GM19372 (cell line): ENCODE results near the gene BTN3A1.
A peak's percentile ranks its signal among the peaks of the same experiment; 100 is the strongest.
"Not testable (repeated sequence)": the region's sequence is repeated elsewhere in the genome, so short reads cannot be mapped to it uniquely, and the experiment has no call there.

Experiments used
- ATAC-seq: cut with Tn5 transposase; IDR thresholded peaks from one replicate; pipeline ENCODE4 v1.9.1; 2021; ENCODE audit warnings: mild to moderate bottlenecking, low read depth, moderate library complexity; ENCODE audit not compliant: unreplicated experiment

BTN3A1 gene

DNA sequence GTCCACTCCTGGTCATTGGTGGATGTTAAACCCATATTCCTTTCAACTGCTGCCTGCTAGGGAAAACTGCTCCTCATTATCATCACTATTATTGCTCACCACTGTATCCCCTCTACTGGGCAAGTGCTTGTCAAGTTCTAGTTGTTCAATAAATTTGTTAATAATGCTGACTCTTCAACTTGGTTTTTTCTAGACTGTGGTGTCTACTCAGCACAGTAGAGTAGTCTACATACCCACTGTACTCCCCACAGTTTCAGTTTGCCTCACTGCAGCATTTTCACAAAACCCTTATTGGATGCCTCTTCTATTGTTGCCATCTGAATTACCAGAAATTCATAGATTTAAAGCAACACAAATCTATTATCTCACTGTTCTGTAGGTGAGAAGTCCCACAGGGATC is 23.9 kb upstream of the BTN3A1 start:
- ATAC-seq, result not testable (repeated sequence)

DNA sequence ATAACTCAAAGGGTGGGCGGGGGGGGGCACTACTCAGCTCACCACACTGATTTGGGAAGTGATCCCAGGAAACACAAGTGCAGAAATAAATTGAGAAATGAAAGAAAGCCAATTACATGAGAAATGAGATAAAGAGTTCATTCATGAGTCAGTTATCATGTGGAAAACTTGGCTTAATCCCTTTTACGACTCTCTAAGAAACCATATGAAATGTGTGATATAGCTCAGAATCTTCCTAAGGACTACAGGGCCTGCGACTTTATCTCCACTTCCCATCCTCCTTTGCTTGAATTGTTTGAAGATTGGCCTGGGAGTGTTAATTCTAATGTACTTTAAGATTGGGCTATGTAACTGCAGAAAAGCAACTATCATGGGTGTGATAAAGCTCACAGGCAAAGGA is 22.8 kb upstream of the BTN3A1 start:
- no peak for ATAC-seq

DNA sequence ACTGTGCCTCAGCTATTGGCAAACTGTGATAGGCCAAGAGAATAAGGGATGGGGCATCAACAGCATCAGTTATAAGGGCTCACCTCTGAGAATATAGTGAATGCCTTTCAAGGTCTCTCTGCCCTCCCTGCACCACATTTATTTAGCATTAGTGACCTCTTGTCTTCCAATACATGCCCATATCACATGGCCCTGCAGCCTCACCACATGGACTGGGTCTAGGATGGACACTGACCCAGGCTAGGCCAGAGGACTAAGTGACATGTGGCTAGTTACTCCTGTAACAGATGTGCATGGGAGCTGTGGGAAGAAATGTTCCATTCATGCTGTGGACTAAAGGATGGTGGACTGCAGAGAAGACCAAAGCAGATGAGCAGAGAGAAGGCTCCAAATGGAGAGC is 22.3 kb upstream of the BTN3A1 start:
- no peak for ATAC-seq

DNA sequence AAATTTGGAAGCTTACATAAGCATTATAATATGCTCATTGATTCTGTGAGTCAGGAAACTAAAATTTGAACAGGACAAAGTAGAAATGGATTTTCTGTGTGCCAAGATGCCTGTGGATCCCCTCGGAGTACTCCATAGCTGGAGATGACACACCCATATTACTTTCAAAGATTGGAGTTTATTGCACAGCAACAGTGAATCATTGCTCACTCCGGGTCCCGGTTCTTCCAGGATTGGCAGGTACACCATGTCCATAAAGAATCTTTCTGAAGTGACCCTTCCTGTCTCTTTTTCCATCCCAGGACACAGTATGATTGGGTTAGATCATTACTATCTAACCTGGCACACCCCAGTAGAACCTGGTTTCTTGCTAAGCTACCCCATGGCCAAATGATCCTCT is 21.8 kb upstream of the BTN3A1 start:
- ATAC-seq, result no peak

DNA sequence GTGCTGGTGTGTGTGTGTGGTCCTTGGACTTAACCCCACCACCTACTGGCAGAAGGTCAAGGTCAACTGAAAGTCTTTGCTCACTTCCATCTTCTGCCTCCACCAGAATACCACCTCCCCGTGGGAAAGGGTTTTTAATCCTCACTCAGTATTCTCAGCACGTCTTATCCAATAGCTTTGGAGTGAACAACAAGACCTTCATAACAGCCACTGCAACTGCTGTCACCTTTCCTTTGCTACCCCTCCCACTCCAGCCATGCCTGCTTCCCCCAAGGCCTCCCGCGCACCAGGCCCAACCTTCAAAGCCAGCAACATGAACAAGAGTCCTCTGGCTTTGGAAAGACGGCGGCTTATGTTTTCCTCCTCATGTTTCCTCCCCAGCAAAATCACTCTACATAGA is 20.0 kb upstream of the BTN3A1 start:
- no peak for ATAC-seq

DNA sequence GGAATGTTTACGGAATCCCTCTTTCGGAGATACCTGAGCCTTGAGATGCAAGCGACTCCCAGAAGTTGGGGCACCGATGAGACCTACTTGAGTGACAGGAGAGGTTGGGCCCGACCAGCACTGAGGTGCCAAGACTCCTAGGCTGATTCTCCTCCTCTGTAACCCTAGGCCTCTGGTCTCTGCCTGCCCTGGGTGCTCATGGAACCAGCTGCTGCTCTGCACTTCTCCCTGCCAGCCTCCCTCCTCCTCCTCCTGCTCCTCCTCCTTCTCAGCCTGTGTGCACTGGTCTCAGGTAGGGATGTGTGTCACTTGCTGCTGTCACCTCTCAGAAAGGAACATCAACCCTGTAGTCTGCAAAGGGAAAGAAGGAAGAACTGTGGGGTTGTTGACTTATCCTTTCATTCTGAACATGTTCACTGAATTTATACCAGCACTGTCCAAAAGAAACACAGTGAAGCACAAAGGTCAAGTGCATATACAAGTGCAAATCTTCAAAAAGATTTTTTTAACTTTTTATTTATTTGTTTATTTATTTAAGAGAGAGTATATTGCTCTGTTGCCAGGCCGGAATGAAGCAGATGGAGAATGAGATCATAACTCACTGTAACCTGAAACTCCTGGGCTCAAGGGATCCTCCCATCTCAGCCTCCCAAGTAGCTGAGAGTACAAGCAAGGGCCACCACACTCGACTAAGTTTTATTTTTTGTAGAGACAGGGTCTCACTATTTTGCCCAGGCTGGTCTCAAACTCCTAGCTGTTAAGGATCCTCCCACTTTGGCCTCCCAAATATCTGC is 18.3 kb upstream of the BTN3A1 start:
- ATAC-seq, result no peak

DNA sequence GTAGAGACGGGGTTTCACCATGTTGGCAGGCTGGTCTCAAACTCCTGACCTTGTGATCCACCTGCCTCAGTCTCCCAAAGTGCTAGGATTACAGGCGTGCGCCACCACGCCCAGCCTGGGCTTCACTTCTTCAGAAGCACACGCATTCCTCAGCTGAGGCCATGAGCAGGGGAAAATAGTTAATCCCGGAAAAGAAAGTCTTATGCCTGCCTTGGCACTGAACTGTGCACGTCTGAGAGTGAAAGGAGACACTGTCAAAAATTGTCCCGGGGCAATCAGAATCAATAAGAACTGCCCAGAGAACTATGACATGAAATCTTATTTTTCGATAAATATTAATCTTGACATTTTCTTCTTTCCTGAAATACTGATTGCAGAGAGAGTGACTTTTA is 16.3 kb upstream of the BTN3A1 start:
- ATAC-seq, result no peak

DNA sequence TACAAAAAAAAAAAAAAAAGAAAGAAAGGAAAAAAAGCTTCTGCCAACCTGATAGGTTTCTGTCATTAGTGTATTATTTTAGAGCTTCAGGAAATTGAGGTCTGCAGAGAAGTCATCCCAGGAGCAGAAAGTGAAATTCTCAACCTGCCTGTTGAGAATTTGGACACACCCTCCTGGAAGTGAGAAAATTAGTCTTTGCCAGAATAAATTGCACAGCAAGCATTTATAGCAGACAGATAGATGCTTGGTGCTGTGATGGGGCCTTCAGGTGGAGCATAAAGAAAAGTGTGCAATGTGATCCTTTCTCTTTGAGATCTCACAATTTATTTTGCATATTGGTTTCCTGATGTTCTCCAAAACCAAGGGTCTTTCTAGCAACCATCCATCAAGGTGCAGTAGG is 14.5 kb upstream of the BTN3A1 start:
- no peak for ATAC-seq

DNA sequence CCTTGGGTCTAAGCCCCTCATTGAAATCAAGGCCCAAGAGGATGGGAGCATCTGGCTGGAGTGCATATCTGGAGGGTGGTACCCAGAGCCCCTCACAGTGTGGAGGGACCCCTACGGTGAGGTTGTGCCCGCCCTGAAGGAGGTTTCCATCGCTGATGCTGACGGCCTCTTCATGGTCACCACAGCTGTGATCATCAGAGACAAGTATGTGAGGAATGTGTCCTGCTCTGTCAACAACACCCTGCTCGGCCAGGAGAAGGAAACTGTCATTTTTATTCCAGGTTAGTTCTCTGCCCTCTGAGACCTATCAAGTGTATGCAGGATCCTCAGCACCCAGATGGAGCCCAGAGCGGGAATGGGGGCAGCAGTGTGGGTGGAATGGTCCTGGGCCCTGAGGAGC is 14.1 kb upstream of the BTN3A1 start:
- ATAC-seq, result no peak

DNA sequence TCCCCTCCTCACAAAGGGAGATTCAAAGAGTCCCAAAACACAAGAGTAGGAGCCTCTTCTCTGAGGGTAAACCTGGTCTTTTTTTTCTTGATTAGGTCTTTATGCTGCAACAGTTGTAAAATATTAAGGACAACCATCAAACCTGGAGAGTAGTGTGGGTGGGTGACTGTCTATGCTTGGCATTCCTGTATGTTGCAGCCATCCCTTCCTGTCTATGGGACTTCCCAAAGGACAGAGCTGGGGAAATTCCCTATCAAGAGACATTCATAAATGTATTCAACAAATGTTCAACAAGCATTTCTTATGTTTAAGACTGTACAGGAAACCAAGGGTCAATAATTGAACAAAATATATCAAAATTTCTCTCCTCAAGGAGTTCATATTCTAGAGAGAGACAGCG is 13.6 kb upstream of the BTN3A1 start:
- ATAC-seq, result no peak

DNA sequence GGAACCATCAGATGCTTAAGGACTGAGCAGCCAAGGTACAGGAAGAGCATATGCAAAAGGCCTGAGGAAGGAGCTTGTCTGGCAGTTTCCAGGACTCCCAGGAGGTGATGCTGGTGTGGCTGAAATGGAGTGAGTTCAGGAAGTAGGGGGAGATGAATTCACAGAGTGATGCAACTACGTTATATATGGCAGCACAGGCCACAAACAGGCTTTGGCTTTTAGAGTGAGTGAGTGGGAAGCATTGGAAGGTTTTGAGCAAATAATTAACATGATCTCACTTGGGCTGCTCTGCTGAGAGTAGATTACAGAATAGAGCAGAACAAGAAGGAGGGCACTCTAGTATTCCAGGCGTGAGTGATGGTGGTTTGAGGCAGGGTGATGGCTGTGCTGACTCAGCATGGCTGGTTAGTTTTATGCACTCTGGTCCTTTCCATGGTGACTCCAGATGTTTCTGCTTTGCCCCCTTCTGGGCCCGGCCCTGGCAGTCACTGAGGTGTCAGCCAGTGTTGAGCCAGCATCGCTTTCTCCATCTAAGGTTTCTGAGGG is 12.7 kb upstream of the BTN3A1 start:
- no peak for ATAC-seq

DNA sequence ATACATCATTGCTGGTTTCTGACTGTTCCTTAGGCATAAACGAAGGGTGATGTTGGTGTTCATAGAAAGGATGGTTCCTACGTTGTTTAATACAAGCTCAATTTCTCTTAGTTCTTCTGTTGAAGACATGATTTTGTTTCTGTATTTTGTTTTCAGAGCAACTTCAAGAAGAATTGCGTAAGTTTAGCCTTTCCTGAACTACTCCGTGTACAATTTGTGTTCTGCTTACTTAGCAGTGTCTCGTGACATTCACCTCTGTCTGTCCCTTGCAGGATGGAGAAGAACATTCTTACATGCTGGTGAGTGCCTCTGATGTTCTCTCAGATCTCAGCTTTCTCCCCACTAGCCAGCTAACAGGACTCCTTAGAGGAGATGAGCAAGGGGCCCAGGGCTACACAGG is 11.5 kb upstream of the BTN3A1 start:
- no peak for ATAC-seq

DNA sequence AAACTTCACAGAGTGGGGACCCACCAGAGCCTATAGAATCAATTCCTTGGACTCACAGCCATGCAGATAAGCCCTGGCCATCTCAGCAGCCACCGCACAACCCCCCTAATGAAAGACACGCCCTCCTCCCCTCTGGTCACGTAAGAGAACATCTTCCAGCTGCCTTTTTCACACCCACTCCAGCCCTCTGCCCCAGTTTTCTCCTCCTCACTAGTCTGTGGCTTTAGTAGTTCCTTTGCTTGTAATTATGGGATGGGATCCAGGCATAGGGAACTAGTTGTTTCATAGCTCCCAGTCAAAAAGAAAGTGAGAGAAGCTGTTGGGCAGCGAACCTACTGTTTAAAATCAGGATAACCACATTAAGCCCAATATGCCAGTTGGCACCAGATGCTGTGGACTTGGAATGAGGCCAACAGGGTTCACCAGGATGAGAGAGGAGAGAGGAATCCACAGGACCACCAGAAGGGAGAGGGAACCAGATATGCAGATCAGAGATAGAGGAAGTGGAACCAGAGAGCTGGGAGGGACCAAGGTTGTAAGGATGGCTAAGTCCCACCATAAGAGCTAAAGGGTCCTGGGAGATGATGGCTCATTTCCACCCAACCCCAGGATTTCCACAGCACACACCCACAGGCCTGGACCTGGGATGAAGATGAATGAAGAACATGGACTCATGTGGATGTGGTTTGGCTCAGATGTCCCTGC is 9.0 kb upstream of the BTN3A1 start:
- ATAC-seq, result no peak

DNA sequence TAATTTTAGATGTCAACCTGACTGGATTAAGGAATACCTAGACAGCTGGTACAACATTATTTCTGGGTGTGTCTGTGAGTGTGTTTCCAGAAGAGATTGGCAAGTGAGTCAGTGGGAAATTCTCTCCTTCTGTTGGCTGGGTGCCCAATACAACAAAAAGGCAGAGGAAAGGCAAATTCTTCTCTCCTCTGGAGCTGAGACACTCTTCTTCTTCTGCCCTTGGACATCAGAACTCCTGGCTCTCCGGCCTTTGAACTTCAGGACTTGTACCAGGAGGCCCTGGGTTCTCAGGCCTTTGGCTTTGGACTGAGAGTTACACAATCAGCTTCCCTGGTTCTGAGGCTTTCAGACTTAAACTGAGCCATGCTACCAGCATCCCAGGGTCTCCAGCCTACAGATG is 7.8 kb upstream of the BTN3A1 start:
- ATAC-seq, result no peak

DNA sequence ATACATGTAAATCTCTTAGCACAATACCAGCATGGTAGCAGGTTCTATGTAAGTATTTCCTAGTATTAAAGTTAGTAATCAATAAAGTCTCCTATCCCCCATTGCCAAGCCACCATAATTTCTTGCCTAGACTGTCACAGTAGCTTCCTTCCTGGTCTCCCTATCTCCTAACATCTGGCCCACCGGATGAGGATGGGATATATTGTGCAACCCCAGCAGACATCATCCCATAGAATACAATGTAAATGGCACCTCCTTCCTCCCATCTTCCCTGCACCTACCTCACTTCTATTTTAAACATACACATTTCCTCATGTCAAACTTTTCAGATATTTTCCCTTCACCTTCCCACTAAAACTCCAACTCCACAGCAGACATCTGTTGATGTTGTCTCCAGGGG is 3.5 kb upstream of the BTN3A1 start:
- no peak for ATAC-seq

DNA sequence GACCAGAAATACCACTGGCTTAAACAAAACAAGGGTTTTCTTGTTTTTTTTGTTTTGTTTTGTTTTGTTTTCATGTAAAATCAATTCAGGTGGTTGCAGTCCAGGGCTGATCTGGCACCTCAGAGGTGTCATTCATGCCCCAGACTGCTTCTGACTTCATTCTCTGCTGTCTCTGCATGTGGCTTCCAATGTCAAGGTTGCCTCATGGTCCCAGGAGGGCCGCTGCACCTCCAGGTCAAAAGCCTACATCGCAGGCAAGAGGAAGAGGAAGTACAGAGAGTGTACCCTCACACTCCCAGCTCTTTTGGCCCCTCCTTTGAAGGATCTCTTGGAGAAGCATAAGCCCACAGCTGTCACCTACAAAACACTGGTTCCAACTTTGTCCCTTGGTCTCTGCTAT is 1.4 kb upstream of the BTN3A1 start:
- ATAC-seq, result no peak

DNA sequence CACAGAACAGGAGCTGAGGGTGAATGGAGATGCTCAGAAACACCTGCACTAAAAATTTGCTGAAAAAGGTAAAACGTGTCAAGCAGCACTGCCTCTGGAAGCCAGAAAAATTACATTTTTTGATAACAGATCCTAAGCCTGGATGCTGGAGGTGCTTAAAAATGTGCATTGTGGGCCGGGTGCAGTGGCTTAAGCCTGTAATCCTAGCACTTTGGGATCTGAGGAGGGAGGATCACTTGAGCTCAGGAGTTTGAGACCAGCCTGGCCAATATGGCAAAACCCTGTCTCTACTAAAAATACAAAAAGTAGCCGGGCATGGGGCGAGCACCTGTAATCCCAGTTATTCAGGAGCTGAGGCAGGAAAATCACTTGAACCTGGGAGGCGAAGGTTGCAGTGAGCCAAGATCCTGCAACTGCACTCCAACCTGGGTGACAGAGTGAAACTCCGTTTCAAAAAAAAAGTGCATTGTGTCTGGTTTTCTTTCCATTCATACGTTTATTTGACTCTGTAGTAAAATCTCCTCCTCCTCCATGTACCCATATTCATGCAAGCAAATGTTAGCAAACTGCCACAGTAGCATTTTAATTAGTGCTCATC is 587 bp upstream of the BTN3A1 start:
- ATAC-seq, result peak; percentile 5

DNA sequence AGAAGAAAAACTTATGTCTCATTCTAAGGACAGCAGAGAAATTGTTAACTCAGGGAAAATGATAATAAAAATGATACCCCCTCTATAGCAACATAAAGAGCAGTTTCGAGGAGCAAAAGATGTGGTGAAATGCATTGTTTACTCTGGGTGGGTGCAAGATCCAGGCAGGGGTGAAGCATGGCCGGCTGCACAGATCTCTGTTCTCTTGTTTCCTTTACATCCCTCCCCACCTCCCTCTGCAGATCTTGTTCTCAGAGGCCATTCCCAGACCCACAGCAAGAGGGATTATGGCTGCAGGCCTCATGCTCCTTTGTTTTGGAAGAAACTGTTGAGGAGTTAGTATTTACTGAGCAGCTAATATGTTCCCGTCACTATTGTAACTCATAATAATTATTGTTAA is 1.8 kb downstream of the BTN3A1 start:
- ATAC-seq, result no peak

DNA sequence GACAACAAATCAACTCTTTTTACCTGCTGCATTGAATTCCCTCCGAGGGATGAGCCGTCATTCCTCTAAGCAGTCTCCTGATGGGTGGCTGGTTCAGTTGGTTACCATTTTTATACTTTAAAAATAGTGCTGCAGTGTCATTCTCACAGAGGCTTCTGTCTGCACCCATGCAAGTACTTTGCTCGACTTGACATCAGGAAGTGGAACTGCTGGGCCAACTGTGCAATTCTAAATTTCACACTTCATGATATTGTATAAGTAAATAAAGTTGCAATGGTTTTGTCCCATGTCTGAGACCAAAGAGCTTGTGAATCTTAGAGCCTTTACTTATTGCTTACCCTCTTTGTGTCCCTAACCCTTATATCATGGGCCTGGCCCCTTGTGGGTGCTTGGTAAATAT is 2.5 kb downstream of the BTN3A1 start:
- no peak for ATAC-seq

DNA sequence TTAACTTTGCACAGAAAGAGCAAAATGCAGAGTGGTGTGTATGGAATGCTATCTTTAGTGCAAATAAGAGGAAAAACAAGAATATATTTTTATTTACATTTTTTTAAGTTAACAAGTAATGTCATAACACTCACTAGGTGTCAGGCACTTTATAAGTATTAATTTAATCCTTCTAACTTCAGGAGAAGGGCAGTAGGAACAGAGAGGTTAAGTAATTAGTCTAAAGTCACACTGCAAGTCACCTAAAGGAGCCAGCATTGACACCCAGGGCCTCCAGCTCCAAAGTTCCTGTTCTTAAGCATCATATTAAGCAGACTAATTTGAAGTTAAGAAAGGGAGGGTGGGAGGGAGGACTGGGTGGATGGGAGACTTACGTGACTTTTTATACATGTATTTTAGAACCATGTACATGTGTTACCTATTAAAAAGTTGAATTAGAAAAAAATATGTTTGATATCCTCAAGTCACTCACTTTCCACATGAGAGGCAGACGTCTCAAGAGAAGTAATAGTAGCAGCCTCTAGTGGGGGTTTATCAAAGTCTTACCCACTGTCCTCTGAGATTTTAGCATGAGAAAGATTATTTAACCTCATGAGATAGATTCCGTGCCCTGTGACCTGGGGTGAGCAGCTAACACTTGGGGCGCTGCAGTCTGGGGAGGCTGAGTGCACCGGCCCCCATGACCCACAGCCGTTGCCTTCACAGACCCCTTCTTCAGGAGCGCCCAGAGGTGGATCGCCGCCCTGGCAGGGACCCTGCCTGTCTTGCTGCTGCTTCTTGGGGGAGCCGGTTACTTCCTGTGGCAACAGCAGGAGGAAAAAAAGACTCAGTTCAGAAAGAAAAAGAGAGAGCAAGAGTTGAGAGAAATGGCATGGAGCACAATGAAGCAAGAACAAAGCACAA is 7.0 kb downstream of the BTN3A1 start:
- ATAC-seq, result no peak

DNA sequence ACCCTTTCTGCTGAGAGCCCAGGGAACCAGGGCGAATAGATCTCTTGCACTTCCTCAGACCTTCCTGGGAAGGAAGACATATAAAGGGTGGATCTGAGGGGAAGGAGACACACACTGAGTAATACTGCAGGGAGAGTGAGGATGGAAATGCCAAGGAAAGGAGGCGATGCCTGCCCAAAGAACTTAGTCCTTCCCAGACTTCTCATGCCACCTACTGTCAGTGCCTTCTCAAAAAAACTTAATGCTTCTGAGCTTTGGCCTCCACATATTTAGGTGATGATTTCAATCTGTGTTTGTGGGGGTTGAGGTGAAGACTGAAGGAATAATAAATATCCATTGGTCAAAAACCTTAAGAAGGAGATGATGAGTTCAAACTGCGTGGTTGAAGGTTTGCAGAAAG is 9.7 kb downstream of the BTN3A1 start:
- ATAC-seq, result no peak
